HG03571 (cell line): ENCODE data around the gene UCHL3.
A peak's percentile ranks its signal among the peaks of the same experiment; 100 is the strongest.
"Not testable (repeated sequence)": the region's sequence is repeated elsewhere in the genome, so short reads cannot be mapped to it uniquely, and the experiment has no call there.

ENCODE experiments used
- ATAC-seq: cut with Tn5 transposase; IDR thresholded peaks from one replicate; pipeline ENCODE4 v1.9.1; 2021; ENCODE audit not compliant: unreplicated experiment

Gene UCHL3

GRCh38 chr13:75549262-75550158 lies at the start of gene UCHL3:
Gene UCHL3, plus strand, starts transcription at chr13:75549791. Its CDS starts 30 bp downstream, at chr13:75549821.
- peak; percentile 97 for ATAC-seq

- ATAC-seq = no peak
Observed at GRCh38 chr13:75505327-75505726, 44.3 kb upstream of the UCHL3 start.

DNA sequence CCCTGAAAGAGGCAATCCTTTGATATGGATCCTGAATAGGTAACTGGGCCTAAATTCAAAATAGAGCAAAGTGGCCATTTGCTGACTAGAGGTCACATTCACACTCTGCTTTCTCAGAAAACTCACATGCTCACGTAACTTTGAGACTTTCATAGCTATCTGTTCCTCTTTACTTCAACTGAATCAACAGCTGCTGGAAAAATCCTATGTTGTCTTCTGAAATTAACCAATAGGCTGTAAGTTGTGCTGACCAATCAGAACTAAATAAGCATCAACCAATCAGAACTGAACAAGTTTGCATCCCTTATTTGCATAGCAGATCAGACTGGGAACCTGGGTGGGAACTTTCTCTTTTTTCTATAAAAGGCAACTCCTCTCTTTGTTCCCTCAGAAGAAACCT lies 43.6 kb upstream of the UCHL3 start:
- no peak for ATAC-seq

- ATAC-seq = no peak
Observed at GRCh38 chr13:75507027-75508001, 42.3 kb upstream of the UCHL3 start.

GRCh38 chr13:75508002-75508548 lies 41.5 kb upstream of the UCHL3 start:
- ATAC-seq = no peak

- ATAC-seq = no peak
Observed at GRCh38 chr13:75511051-75511625, 38.5 kb upstream of the UCHL3 start.

GRCh38 chr13:75512253-75512652 lies 37.3 kb upstream of the UCHL3 start:
- ATAC-seq = peak; percentile 96

GRCh38 chr13:75513271-75513670 lies 36.3 kb upstream of the UCHL3 start:
- no peak for ATAC-seq

- ATAC-seq = no peak
Observed at GRCh38 chr13:75514080-75514995, 35.3 kb upstream of the UCHL3 start.

DNA sequence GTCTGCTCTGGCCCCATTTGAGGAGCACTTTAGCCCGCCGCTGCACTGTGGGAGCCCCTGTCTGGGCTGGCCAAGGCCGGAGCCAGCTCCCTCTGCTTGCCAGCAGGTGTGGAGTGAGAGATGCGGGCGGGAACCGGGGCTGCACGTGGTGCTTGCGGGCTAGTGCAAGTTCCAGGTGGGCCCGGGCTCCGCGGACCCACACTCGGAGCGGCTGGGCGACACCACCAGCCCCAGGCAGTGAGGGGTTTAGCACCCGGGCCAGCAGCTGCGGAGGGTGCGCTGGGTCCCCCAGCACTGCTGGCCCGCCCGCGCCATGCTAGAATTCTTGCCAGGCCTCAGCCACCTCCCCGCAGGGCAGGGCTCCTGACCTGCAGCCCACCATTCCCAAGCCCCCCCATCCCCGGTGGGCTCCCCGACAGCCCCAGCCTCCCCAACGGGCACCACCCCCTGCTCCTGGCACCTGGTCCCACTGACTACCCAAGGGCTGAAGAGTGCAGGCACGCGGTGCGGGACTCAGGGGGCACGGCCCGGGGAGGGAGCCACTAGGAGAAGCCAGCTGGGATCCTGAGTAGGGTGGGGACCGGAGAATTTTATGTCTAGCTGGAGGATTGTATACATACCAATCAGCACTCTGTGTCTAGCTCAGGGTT lies 31.0 kb upstream of the UCHL3 start:
- ATAC-seq = no peak

- ATAC-seq = no peak
Observed at GRCh38 chr13:75521956-75522355, 27.6 kb upstream of the UCHL3 start.

GRCh38 chr13:75530549-75530961 lies 19.0 kb upstream of the UCHL3 start:
- ATAC-seq = no peak

DNA sequence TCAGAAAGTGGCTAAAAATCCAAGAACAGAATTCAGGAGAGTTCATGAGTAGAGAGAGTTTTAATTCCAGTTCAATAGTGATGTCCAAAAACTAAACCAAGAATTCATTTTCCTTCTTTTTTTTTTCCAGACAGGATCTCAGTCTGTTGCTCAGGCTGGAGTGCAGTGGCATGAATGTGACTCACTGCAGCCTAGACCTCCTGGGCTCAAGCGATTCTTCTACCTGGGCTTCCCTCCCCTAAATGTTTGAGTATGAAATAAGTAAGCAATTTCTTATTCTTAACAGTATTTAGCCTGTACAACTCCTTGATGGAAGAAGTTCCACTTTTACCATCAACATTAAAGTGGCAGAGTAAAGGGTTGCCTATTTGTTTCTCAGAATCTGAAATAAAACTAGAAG lies 15.7 kb upstream of the UCHL3 start:
- no peak for ATAC-seq

- peak; percentile 97 for ATAC-seq
Observed at GRCh38 chr13:75537401-75538365, 11.9 kb upstream of the UCHL3 start, which contains the start of gene COMMD6. Gene COMMD6, minus strand, starts transcription at chr13:75537841. Its CDS starts 36 bp downstream, at chr13:75537805.

DNA sequence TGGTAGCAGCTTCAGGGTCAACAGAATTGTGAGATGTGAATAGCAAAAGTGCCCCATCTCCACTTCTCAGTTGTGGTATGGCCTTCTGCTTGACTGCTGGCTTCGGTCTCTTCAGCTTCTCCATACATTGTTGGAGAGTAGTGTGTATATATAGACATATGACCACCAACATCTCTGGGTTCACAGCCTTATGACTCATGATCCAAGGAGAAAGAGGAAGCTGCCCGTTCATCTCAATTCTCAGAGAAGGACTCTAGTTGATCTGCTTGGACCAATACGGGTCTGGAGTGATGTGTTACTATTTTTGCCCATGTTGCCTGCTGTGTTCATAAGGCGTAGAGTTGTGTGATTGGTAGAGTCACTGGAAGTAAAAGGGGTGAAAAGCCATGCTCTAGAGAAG lies 8.3 kb upstream of the UCHL3 start:
- ATAC-seq = no peak

DNA sequence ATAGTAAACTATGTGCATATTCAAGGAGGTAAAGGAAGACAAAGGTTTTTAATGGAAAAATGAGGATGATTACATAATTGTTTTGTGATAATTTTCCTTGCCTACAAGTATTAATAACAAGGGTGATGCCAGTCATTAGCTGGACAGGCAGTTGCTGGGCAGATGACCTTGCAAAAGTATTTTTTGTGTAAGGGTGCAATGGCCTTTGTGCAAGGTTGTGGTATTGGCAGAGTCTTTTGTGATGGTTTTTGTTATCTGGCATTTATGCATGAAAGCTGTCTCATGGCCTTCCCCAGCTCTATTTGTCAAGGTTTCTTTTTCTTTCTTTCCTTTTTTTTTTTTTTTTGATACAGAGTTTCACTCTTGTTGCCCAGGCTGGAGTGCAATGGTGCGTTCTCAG lies 7.6 kb upstream of the UCHL3 start:
- ATAC-seq = no peak

GRCh38 chr13:75544681-75545330 lies 4.8 kb upstream of the UCHL3 start:
- no peak for ATAC-seq

- ATAC-seq = not testable (repeated sequence)
Observed at GRCh38 chr13:75545386-75545785, 4.2 kb upstream of the UCHL3 start.
